Activated CD4-positive, CD25-positive, alpha-beta regulatory T cell treated with anti-CD3 and anti-CD28 coated beads, Interleukin-2, amount 50 U/mL, for 24 hours (primary cell): ENCODE data around the gene SLC29A3.
"Not testable (repeated sequence)": the region's sequence is repeated elsewhere in the genome, so short reads cannot be mapped to it uniquely, and the experiment has no call there.

Experiments
- ATAC-seq, 2 donors: fragments of 150-1000 bp; cut with Tn5 transposase; one replicate each; pipeline ENCODE4 v1.10.0; 2021; ENCODE audit warnings: mild to moderate bottlenecking in 1 of 2, moderate library complexity in 1 of 2

Gene SLC29A3

GRCh38 chr10:71284544-71285179 is 34.4 kb upstream of the SLC29A3 start:
- no peak for ATAC-seq

- ATAC-seq: no peak
These were observed 33.9 kb upstream of the SLC29A3 start for GRCh38 chr10:71285180-71285545.

GRCh38 chr10:71285986-71286385 is 33.1 kb upstream of the SLC29A3 start:
- no peak for ATAC-seq

GRCh38 chr10:71286521-71287294 is 32.4 kb upstream of the SLC29A3 start:
- ATAC-seq: no peak

DNA sequence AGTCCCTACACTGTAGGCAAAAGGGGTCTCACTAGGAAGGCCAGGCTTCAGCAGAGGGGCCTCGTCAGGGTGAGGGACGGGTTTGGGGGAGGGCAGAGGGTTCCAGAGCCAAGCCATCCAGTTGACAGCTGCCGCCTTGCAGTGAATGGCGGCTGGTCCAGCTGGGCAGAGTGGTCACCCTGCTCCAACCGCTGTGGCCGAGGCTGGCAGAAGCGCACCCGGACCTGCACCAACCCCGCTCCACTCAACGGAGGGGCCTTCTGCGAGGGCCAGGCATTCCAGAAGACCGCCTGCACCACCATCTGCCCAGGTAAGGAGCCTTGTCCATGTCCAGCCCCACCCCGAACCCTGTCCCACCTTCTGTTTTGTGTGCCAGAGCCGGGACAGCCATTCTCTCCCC is 31.6 kb upstream of the SLC29A3 start:
- ATAC-seq: no peak

- no peak for ATAC-seq
These were observed 30.6 kb upstream of the SLC29A3 start for GRCh38 chr10:71288461-71288860.

- no peak for ATAC-seq
These were observed 29.5 kb upstream of the SLC29A3 start for GRCh38 chr10:71289421-71290130.

DNA sequence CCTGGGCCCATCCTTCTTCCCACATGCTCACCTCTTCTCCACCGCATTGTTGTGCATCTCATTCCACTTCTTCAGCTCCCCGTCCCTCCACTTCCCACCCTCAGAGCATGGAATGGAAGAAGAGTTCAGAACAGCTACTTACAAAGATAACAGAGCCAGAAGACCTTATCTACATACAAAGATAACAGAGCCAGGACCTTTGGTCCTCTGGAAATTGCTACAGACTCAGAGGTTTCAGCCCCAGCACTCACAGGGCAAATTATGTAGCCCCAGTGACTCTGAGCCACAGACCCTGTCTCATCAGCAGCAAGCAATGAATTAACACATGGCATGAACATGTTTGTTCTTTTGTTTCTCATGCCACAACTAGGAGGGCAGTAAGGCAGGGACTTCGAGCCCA is 28.7 kb upstream of the SLC29A3 start:
- ATAC-seq: no peak

GRCh38 chr10:71290806-71291527 is 28.1 kb upstream of the SLC29A3 start:
- ATAC-seq: no peak

- no peak for ATAC-seq
These were observed 27.5 kb upstream of the SLC29A3 start for GRCh38 chr10:71291528-71291900.

DNA sequence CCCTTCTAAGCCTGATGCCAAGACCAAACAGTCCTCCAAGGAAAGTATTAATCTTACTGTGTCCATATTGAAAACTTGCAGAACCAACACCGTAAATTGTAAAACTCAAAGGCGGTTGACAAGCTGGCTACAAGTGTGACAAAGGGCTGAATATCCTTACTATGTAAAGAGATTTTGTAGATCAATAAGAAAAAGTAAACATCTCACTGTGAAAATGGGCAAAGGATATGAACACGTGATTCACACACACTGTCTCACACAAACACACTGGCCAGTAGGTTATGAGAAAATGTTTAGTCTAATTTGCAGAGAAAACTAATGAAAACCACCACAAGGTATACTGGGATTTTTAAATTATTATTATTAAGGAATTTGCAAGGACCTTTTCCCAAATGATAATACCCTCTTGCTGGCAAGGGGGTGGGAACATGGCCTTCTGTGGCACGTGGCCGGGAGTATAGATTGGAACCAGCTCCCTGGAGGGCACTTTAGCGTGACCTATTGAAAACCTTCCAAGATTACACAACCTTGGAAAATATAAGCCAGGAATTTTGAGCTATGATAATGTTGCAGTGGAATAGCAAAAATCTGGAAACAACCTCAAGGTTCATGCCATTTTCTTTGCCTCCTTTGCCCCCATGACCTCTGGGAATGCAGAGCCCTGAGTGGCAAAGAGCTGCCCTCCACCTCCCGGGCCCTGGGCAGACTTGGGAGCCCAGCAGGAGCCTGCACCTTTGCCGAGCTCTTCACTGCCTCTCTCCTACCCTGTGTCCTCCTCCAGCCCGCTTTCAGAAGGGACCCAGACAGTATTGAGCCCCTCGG is 26.2 kb upstream of the SLC29A3 start:
- ATAC-seq: no peak

- no peak for ATAC-seq
These were observed 25.5 kb upstream of the SLC29A3 start for GRCh38 chr10:71293446-71294084.

GRCh38 chr10:71294091-71294561 is 24.9 kb upstream of the SLC29A3 start:
- no peak for ATAC-seq

GRCh38 chr10:71294856-71295255 is 24.2 kb upstream of the SLC29A3 start:
- ATAC-seq: no peak

- no peak for ATAC-seq
These were observed 23.4 kb upstream of the SLC29A3 start for GRCh38 chr10:71295641-71296040.

- no peak for ATAC-seq
These were observed 23.0 kb upstream of the SLC29A3 start for GRCh38 chr10:71296086-71296485.

- not testable (repeated sequence) for ATAC-seq
These were observed 22.2 kb upstream of the SLC29A3 start for GRCh38 chr10:71296811-71297210.

DNA sequence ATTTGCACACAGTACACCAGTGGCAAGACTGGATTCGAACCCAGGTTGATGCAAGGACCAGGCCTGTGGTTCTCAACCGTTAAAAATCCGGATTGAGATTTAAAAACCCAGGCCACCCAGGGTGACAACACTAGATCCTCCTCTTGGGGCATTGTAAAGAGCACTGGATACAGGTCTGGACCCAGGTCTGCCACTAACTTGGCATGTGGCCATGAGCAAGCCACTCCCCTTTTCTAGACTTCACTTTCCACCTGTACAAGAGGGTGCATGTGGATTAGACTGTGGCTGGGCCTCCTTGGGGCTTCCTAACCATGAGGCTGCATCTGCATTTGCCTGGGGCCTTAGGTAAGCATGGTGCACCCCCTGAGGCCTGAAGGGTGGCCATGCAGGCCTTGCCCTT is 21.7 kb upstream of the SLC29A3 start:
- ATAC-seq: no peak

DNA sequence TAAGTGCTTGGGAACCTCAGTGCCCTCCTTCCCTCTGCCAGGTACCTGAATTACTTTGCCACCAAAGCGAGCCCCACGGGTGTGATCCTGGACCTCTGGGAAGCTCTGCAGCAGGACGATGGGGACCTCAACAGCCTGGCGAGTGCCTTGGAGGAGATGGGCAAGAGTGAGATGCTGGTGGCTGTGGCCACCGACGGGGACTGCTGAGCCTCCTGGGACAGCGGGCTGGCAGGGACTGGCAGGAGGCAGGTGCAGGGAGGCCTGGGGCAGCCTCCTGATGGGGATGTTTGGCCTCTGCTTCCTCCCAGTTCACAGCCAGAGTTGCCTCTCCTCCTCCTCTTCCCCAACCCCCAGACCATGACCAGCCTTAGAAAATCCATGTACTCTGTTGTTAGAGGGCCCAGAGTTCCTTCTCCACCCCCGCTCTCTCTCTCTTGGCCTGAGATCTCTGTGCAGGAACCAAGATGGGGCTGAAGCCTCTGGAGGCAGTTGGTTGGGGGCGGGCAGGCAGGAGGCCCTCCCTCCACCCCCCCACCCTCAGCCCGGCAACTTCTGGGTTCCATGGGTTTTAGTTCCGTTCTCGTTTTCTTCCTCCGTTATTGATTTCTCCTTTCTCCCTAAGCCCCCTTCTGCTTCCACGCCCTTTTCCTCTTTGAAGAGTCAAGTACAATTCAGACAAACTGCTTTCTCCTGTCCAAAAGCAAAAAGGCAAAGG is 19.8 kb upstream of the SLC29A3 start:
- ATAC-seq: no peak

GRCh38 chr10:71300555-71301370 is 18.3 kb upstream of the SLC29A3 start:
- ATAC-seq: no peak
